GM18951 (cell line): Measurements from ENCODE around the gene DNAJA3.

ENCODE experiments used
- POLR2A ChIP-seq: IDR thresholded peaks from 4 replicates; pipeline ENCODE4 v1.6.1; 2011; ENCODE audit warnings: mild to moderate bottlenecking; ENCODE audit not compliant: insufficient read length, insufficient read depth; ENCODE audit errors: extremely low read depth
- in situ Hi-C: fragments of 300-500 bp; cut with MboI; formaldehyde crosslinking; loops from one replicate; pipeline ENCODE4 v1.12.0; 2022; ENCODE audit warnings: low sequenced_read_pairs, mixed read lengths, inconsistent platforms; ENCODE audit not compliant: unreplicated experiment

DNAJA3 gene

GRCh38 chr16:4426021-4426684 is 485 bp downstream of the DNAJA3 start:
- no peak for TF ChIP-seq POLR2A

GRCh38 chr16:4426722-4427372 is 1.2 kb downstream of the DNAJA3 start:
- in situ Hi-C loops, result no loop called here
- no peak for TF ChIP-seq POLR2A

More at GRCh38 chr16:4426021-4426684, 485 bp downstream of the DNAJA3 start:
- in situ Hi-C loops, result no loop called here

GRCh38 chr16:4428500-4428899 is 2.8 kb downstream of the DNAJA3 start:
- in situ Hi-C loops, result no loop called here
- TF ChIP-seq POLR2A, result no peak

GRCh38 chr16:4431023-4431422 is 5.4 kb downstream of the DNAJA3 start:
- no peak for TF ChIP-seq POLR2A
- in situ Hi-C loops, result no loop called here

- TF ChIP-seq POLR2A, result no peak
- in situ Hi-C loops, result no loop called here
Observed at GRCh38 chr16:4433228-4433627, 7.6 kb downstream of the DNAJA3 start.

GRCh38 chr16:4433914-4434787 is 8.5 kb downstream of the DNAJA3 start:
- no peak for TF ChIP-seq POLR2A
- in situ Hi-C loops, result no loop called here

GRCh38 chr16:4435337-4436067 is 9.8 kb downstream of the DNAJA3 start:
- no peak for TF ChIP-seq POLR2A
- in situ Hi-C loops, result no loop called here

GRCh38 chr16:4437366-4437765 is 11.7 kb downstream of the DNAJA3 start:
- no peak for TF ChIP-seq POLR2A
- in situ Hi-C loops, result no loop called here

- no peak for TF ChIP-seq POLR2A
- in situ Hi-C loops, result no loop called here
Observed at GRCh38 chr16:4442371-4442770, 16.7 kb downstream of the DNAJA3 start.

- in situ Hi-C loops, result no loop called here
Observed at GRCh38 chr16:4443271-4443670, 17.6 kb downstream of the DNAJA3 start.

GRCh38 chr16:4443986-4444385 is 18.3 kb downstream of the DNAJA3 start:
- TF ChIP-seq POLR2A, result no peak
- in situ Hi-C loops, result no loop called here

More at GRCh38 chr16:4443271-4443670, 17.6 kb downstream of the DNAJA3 start:
- no peak for TF ChIP-seq POLR2A

- in situ Hi-C loops, result no loop called here
- TF ChIP-seq POLR2A, result no peak
Observed at GRCh38 chr16:4450430-4450829, 24.8 kb downstream of the DNAJA3 start.

- TF ChIP-seq POLR2A, result no peak
- in situ Hi-C loops, result no loop called here
Observed at GRCh38 chr16:4450931-4451519, 25.4 kb downstream of the DNAJA3 start.

GRCh38 chr16:4452674-4453073 is 27.0 kb downstream of the DNAJA3 start:
- in situ Hi-C loops, result no loop called here
- TF ChIP-seq POLR2A, result no peak
